A673 (cell line): Measurements from ENCODE around the gene APBA1.

Source experiments
- EZH2 ChIP-seq: fragments of 200-600 bp; sonication (generic); IDR thresholded peaks from 2 replicates; pipeline ENCODE4 v1.6.1; 2017; ENCODE audit warnings: borderline replicate concordance, low read depth, mild to moderate bottlenecking, mixed read lengths, antibody characterized with exemption, low read length; ENCODE audit not compliant: poor library complexity, severe bottlenecking
- TF ChIP-seq, protein P1 (sequence below): fragments of 300-800, 200-600 bp; sonication (generic); conservative IDR thresholded peaks from 2 replicates; pipeline ENCODE4 v1.5.1; 2017; ENCODE audit warnings: low read depth, mild to moderate bottlenecking, antibody characterized with exemption, low read length, moderate library complexity, mixed read lengths

DNA sequence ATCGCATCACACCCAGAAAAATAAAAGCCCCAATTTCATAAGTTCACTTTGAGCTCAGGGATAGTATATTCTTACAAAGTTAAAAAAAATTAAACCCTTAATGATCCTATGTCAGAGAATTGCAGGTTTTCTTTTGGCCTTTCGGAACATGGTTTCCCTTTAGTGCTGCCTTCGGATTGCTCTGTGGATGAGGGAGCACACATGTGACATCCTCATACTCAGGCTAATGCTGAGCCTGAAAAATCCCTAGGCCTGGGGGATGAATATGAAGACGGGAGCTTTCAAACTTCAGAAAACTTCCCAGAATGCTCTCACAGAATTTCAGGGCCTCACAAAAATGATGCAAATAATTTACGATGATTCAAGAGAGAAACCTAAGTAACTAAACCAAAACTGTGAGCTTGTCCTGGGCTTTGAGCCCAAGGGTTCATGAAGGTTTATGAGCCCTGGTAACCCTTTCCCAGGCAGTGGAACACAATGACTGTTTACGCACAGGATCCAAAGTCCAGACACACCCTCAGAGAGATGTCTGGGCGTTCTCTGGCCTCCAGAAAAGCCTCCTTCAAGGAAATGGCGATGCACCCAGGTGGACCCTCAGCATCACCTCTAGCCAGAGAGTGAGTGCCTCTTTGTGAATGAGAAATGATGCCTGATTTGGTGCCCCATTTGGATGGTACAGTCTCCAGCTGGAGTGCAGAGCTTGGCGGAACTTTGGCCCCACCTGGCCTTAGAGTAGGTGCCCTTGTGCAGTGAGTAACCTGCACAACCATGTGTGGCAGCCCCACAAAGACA lies 201.8 kb downstream of the APBA1 start:
- TF ChIP-seq, protein P1, sequence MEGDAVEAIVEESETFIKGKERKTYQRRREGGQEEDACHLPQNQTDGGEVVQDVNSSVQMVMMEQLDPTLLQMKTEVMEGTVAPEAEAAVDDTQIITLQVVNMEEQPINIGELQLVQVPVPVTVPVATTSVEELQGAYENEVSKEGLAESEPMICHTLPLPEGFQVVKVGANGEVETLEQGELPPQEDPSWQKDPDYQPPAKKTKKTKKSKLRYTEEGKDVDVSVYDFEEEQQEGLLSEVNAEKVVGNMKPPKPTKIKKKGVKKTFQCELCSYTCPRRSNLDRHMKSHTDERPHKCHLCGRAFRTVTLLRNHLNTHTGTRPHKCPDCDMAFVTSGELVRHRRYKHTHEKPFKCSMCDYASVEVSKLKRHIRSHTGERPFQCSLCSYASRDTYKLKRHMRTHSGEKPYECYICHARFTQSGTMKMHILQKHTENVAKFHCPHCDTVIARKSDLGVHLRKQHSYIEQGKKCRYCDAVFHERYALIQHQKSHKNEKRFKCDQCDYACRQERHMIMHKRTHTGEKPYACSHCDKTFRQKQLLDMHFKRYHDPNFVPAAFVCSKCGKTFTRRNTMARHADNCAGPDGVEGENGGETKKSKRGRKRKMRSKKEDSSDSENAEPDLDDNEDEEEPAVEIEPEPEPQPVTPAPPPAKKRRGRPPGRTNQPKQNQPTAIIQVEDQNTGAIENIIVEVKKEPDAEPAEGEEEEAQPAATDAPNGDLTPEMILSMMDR, result no peak
- no peak for TF ChIP-seq EZH2
